Hepatocyte (in vitro differentiated cells): ENCODE results near the gene SIDT1.

Source experiments
- CTCF ChIP-seq: fragments of 200-600 bp; sonication (generic); IDR thresholded peaks from 2 replicates; pipeline ENCODE4 v1.5.1; 2016; ENCODE audit warnings: antibody characterized with exemption, mild to moderate bottlenecking; ENCODE audit not compliant: poor library complexity
- EZH2 ChIP-seq: fragments of 200-600 bp; sonication (generic); IDR thresholded peaks from 2 replicates; pipeline ENCODE4 v1.6.1; 2016; ENCODE audit warnings: antibody characterized with exemption, mild to moderate bottlenecking, borderline replicate concordance

GRCh38 chr3:113495035-113495434, 37.3 kb upstream of the SIDT1 start:
- peak; percentile 64 for TF ChIP-seq CTCF
- TF ChIP-seq EZH2, result no peak
